Brain microvascular endothelial cell (primary cell): ENCODE results near the gene PILRB.
"Not testable (repeated sequence)": the region's sequence is repeated elsewhere in the genome, so short reads cannot be mapped to it uniquely, and the experiment has no call there.

Source experiments
- DNase-seq: peaks from one replicate; pipeline ENCODE4 v3.0.0-alpha.2; 2020
- H3K27ac ChIP-seq: fragments of 250-450 bp; sonication (Bioruptor Pico); 2 replicates; pipeline ENCODE4 v1.5.1; 2020; ENCODE audit warnings: mild to moderate bottlenecking, moderate library complexity
- H3K27me3 ChIP-seq: fragments of 250-450 bp; sonication (Bioruptor Pico); replicated peaks from 2 replicates; pipeline ENCODE4 v1.5.1; 2020; ENCODE audit warnings: mild to moderate bottlenecking
- H3K36me3 ChIP-seq: fragments of 250-450 bp; sonication (Bioruptor Pico); replicated peaks from 2 replicates; pipeline ENCODE4 v1.5.1; 2020; ENCODE audit warnings: mild to moderate bottlenecking
- H3K4me3 ChIP-seq: 2 replicates; pipeline ENCODE4 v1.5.1; 2011; ENCODE audit warnings: low read depth, mild to moderate bottlenecking, control low read depth, low read length, moderate library complexity
- in situ Hi-C: cut with HindIII; loops from 2 replicates; pipeline ENCODE4 v1.10.0; 2017; ENCODE audit warnings: low sequenced_read_pairs, low pct_ligation_motif_present
- TF ChIP-seq, protein P1 (sequence below): IDR thresholded peaks from 2 replicates; pipeline ENCODE4 v1.5.1; 2011; ENCODE audit warnings: low read depth, mild to moderate bottlenecking, moderate library complexity, low read length, control low read depth, inconsistent platforms; ENCODE audit errors: missing control alignments

Gene PILRB

DNA sequence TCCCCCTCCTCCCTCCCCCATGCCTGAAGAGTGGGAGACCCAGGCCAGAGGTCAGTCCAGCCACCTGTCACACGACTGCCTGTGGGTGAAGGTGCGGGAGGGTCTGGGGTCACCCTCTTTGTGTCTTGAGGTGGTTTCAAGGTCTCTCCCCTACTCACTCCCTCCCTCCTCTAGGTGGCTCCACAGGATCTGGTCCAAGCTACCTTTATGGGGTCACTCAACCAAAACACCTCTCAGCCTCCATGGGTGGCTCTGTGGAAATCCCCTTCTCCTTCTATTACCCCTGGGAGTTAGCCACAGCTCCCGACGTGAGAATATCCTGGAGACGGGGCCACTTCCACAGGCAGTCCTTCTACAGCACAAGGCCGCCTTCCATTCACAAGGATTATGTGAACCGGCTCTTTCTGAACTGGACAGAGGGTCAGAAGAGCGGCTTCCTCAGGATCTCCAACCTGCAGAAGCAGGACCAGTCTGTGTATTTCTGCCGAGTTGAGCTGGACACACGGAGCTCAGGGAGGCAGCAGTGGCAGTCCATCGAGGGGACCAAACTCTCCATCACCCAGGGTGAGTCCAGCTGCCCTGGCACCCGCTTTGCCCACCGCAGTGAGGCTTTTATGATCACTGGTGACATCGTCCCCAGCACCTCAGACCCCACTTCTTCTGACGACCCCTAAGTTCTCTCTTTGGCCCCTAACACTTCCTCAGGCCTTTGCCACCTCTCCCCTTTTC, 16.1 kb downstream of the PILRB start:
- H3K27ac ChIP-seq, H3K4me3 ChIP-seq, H3K36me3 ChIP-seq, H3K27me3 ChIP-seq, DNase-seq, in situ Hi-C loops: not testable (repeated sequence)
- TF ChIP-seq, protein P1, sequence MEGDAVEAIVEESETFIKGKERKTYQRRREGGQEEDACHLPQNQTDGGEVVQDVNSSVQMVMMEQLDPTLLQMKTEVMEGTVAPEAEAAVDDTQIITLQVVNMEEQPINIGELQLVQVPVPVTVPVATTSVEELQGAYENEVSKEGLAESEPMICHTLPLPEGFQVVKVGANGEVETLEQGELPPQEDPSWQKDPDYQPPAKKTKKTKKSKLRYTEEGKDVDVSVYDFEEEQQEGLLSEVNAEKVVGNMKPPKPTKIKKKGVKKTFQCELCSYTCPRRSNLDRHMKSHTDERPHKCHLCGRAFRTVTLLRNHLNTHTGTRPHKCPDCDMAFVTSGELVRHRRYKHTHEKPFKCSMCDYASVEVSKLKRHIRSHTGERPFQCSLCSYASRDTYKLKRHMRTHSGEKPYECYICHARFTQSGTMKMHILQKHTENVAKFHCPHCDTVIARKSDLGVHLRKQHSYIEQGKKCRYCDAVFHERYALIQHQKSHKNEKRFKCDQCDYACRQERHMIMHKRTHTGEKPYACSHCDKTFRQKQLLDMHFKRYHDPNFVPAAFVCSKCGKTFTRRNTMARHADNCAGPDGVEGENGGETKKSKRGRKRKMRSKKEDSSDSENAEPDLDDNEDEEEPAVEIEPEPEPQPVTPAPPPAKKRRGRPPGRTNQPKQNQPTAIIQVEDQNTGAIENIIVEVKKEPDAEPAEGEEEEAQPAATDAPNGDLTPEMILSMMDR: peak; percentile 31

DNA sequence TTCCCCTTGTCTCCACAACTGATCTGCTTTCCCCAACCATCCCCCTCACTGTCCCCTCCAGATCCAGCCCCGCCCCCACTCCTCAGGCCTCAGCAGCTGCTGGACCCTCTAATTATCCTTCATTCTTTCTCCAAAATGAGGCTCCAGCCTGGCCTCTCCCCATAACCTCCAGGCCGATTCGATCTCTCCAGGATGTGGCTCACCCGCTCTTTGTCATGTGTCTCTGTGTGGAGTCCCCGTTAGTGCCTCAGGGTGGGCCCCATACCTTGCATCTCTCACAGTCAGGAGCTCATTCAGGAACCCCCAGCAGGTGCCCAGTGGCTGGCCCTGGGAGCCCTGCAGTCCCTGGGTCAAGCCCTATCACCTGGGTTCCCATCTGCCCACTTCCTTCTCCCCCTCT, 16.7 kb downstream of the PILRB start:
- TF ChIP-seq, protein P1: no peak
- in situ Hi-C loops: no loop called here
- no peaks in the 10 kb centered on the region for H3K36me3 ChIP-seq
- H3K27ac ChIP-seq: no peak overlapping the region
- H3K27me3 ChIP-seq: no peaks in the 10 kb centered on the region
- no peak for DNase-seq
- H3K4me3 ChIP-seq: no peak overlapping the region

DNA sequence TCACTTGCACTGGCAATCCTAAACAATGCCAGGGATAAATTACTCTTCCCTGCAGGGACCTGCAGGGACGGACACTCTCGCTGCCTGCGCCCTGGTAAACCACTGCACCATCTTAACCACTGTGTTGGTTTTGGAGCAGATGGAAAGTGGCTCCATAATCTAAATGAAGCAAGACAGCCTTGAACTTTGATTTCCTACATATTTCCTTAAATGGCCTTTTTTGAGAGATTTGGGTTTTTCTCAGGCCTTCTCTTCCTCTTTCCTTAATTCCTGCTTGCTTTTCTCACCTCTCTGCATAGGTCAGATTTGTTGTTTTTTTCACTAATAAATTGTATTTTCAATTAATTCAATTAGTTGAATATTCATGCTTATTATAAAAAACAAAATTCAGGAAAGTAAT, 18.1 kb downstream of the PILRB start:
- TF ChIP-seq, protein P1: no peak
- no peaks in the 10 kb centered on the region for H3K27me3 ChIP-seq
- H3K4me3 ChIP-seq: no peak overlapping the region
- no peaks in the 10 kb centered on the region for H3K36me3 ChIP-seq
- no peak for DNase-seq
- H3K27ac ChIP-seq: no peak overlapping the region
- in situ Hi-C loops: no loop called here

DNA sequence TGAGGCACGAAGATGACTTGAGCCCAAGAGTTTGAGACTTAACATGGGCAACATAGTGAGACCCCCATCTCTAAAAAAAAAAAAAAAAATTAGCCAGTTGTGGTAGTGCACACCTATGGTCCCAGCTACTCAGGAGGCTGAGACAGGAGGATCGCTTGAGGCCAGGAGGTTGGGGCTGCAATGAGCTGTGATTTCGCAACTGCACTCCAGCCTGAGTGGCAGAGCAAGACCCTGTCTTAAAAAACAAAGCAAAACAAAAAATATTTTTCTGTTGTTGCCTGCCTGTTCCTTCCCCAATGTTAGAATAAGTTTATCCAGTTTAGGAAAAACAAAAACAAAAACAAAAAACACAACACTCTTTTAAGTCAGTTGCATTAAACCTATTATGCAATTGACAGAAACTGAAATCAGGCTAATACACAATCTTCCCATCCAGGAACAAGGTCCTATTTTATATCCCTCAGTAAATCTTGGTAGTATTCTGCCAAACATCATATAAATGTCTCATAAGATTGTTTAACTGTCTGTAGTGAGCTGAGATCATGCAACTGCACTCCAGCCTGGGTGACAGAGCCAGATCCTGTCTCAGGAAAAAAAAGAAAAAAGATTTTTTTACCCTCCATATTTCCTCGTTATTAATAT, 20.3 kb downstream of the PILRB start:
- no peaks in the 10 kb centered on the region for H3K27me3 ChIP-seq
- TF ChIP-seq, protein P1: no peak
- no peak overlapping the region for H3K27ac ChIP-seq
- in situ Hi-C loops: no loop called here
- no peaks in the 10 kb centered on the region for H3K36me3 ChIP-seq
- DNase-seq: no peak
- no peak overlapping the region for H3K4me3 ChIP-seq

DNA sequence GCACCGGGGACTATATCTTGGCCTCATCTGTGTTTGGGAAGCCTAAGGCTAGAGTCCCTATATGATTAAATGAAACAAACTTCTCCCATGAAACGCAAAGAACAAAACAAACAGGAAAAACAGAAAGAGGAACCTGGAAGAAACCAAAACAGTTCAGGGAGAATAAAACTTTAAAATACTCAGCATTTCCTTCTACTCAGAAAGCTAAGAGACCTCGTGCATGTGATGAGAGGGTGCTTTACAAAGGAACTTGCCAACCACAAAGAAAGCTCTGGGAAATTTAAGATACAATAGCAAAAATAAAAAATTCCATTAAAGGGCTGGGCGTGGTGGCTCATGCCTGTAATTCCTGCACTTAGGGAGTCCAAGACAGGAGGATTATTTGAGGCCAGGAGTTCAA, 22.3 kb downstream of the PILRB start:
- Histone ChIP-seq H3K27ac (no peak overlapping the region), H3K27me3 (no peaks in the 10 kb centered on the region), H3K36me3 (no peaks in the 10 kb centered on the region), H3K4me3 (no peak overlapping the region)
- TF ChIP-seq, protein P1: no peak
- DNase-seq: no peak
- in situ Hi-C loops: no loop called here

DNA sequence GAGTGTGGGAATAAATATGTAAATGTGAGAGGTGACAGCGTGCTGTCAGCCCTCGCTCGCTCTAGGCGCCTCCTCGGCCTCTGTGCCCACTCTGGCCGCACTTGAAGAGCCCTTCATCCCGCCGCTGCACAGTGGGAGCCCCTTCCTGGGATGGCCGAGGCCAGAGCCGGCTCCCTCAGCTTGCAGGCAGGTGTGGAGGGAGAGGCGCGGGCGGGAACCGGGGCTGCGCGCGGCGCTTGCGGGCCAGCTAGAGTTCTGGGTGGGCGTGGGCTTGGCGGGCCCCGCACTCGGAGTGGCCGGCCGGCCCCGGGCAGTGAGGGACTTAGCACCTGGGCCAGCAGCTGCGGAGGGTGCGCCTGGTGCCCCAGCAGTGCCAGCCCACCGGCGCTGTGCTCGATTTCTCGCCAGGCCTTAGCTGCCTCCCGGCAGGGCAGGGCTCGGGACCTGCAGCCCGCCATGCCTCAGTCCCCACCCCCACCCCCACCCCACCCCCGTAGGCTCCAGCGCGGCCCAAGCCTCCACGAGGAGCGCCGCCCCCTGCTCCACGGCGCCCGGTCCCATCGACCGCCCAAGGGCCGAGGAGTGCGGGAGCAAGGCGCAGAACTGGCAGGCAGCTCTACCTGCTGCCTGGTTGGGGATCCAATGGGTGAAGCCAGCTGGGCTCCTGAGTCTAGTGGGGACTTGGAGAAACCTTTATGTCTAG, 23.8 kb downstream of the PILRB start:
- in situ Hi-C loops, H3K27me3 ChIP-seq, DNase-seq, H3K36me3 ChIP-seq, H3K4me3 ChIP-seq, H3K27ac ChIP-seq: not testable (repeated sequence)

DNA sequence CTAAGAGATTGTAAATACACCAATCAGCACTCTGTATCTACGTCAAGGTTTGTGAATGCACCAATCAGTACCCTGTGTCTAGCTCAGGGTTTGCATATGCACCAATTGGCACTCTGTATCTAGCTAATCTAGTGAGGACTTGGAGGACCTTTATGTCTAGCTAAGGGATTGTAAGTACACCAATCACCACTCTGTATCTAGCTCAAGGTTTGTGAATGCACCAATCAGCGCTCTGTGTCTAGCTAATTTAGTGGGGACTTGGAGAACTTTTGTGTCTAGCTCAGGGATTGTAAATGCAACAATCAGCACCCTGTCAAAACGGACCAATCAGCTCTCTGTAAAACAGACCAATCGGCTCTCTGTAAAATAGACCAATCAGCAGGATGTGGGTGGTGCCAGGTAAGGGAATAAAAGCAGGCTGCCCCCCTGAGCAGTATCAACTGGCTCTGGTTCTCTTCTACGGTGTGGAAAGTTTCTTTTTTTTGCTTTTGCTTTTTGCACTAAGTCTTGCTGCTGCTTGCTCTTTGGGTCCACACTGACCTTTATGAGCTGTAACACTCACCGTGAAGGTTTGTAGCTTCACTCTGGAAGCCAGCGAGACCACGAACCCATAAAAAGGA, 24.4 kb downstream of the PILRB start:
- H3K4me3 ChIP-seq, H3K27me3 ChIP-seq, H3K36me3 ChIP-seq, H3K27ac ChIP-seq, in situ Hi-C loops, DNase-seq: not testable (repeated sequence)
